NCI-H1694 (cell line): ENCODE results near the gene PON3.
"Not testable (repeated sequence)": the region's sequence is repeated elsewhere in the genome, so short reads cannot be mapped to it uniquely, and the experiment has no call there.

Experiments used
- DNase-seq: peaks from one replicate; lab custom pipeline; 2025; lab: John Stamatoyannopoulos, UW

The PON3 gene

DNA sequence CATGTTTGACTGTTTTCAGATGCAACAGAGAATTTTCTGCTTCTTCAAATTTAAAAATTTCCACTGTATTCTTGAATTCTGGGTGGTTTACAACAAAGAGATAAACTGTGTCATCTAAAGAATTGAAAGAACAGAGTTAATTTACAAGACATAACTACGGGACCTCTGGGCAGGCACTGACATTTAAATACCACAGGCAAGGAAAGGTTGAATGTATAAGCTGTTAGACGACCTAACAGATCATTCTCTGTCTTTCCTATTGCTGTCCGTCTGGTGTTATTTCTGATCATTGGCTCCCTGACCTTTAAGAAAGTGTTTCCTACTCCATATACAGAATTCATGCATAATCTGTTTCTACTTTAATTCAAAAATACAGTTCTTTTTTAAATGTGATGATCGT, 15.5 kb upstream of the PON3 start:
- no peak for DNase-seq

DNA sequence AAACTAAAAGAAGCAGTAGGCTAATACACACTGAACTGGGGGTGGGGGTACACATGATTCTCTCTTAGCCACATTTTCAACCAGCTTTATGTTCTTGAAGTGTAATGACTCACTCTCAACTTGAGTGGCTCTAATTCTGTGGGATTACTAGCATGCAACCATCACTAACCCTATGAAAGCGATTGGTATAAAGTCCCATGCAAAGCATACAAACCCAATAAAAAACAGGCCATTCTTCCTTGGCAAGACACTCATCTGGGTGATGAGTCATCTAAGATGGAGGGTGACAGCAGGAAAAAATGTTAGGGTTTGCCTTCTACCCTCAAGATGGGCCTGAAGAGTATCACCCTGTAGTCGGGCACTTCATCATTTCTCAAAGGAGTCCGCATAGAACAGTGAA, 14.9 kb upstream of the PON3 start:
- DNase-seq: no peak

DNA sequence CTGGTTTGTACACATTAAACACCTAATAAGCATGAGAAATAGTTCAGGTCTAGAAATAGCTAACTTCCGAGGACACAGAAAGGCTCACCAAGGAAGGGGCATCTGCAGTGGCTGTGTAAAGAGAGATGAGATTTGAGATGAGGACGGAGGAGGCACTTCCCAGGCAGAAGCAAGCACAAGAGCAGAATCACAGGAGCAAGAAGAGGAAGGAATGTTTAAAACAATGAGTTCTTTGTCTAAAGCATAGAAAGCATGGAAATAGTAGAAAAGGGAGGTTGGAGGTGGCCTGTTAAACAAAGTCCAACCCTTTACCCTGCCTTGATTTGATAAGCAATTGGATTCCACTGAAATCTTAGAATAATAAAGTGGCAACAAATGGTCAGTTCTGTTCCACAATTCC, 11.6 kb upstream of the PON3 start:
- DNase-seq: no peak

DNA sequence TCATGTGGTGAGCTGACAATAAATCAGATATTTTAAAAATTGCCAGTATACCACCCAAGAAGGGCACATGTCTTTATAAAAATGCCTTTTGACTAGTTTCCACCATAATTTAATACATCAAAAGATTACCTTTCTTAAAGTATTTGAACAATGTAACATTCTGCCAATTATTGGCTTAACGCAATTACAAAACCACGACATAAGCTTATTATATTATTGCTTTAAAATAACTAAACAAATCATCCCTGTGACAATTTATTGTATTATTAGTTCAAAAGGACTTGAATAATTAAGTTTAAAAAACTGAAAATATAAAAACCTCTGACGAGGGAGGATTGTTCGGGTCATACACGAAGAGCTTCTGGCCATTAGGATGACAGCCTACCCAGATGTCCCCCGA, 9.6 kb upstream of the PON3 start:
- DNase-seq: no peak

DNA sequence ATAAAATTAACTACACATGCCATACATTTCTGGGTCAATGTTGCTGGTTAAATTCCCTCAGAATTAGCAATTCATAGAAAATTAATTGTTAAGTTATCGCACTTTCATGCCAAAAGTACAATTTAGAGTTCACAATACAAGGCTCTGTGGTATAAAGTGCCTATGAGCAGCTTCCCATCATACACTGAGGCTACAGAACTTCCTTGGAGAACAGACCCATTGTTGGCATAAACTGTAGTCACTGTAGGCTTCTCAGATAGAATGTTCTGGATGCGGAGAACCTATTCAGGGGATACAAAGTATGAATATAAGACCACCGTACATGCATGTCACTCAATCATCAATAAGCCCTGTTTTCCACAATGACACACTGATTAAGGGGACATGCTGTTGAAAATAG, 9.0 kb upstream of the PON3 start:
- no peak for DNase-seq

DNA sequence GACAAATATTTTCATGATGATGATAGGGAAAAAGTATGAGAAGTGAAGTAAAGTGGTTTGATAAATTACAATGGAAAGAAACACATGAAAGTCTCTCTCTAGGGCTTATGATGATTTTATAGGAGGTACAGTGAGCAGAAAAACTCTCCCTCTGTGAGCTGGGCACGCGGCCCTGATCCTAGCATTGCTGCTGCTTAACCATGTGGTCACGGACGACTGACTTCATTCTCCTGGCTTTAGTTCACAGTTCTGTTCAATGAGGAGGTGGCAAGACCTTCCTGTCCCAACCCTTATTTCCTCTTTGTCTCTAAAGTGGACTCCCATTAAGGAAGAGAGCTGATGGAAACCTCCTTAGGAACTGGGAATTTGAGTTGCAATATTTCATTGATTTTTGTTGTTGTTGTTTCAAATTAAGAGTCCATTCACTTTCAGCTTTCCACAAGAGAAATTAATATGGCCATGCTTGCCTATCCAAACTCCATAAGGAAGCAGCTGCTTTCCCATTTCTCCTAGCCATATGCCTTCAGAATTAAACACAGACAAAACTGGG, 8.2 kb upstream of the PON3 start:
- DNase-seq: no peak

DNA sequence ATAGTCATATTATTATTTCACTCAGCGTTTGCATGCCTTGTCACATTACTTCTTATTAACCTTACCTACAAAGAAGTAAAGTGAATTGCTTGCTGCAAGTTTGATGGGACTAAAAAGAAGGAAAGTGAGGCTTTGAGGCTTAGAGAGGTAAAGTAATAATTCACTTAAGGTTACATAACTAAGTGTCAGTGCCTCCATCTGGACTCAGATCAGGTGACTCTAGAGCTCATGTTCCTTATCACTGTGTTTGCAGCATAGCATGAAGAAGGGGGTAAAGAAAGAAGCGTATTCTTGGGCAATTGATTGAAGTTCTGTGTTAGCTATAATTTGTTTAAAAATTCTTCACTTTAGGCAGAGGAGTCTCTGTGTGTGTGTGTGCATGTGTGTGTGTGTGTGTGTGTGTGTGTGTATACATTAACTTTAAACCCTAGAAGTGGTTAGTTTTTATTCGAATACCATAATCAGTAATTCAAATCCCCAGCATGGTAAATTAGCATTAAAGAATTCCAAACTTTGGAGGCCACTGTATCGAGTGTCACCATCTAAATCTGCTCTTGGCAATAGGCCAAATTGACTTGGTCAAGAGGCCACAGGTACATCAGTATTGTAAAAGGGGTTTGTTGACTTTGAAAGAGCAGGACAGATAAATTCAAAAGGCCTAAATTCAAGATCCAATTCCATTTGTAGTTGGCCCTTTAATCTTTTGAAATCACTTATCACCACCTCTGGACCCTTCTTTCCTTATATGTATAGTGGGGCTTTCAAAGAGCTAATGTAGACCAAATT, 2.2 kb upstream of the PON3 start:
- no peak for DNase-seq

DNA sequence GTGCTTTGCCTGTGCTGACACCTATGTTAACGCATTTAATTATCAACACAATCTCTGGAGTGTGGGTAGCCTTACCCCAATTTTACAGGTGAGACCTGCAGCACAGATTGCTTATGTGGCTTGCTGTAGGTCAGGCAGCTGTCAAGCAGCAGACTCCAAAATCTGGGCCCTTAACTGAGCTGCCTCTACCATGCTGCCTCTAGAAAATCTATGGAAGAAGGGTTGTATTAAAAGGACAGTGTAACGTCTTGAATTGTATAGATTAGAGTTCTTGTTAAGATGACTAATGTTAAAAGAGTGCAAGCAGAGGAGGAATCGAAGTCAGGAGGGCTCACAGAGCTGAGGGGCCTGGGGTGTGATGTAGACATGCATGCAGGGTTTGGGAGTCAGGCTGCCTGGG, 1.2 kb upstream of the PON3 start:
- DNase-seq: no peak

DNA sequence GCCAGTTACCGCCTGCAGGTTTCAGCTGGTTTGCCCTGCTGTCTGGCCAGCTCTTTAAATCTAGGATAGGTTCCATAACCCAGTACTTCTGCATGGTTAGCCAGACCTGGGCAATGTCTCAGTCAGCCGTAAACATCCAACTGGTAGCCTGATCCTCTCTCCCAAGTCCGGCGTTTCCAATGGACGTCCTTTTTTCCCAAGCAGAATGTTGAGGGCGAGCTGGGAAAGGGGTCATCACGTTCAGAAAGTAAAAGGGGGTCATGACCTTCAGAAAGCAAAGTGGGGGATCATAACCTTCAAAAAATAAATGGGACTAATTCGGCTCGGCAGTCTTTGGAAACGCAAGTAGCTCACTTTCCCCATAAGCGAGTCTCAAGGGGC, 430 bp downstream of the PON3 start:
- DNase-seq: no peak

DNA sequence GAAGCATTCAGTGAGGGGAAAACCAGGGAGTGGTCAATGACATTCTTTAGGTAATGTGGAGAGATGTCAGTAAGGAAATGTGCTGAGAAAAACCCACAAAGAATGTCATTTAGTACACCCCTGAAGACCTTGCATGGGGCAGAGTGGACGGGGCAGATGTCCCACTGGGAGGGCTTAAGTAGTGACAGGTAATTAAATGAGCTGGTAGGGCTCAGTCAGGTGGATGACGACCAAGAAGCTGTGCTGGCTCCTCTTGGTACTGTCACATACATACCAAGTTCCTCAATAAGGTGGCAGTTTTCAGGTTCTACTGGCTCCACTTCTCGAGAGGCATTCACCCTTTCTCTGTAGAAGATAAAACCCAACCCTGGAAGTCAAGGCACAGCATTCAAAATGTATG, 1.8 kb downstream of the PON3 start:
- no peak for DNase-seq

DNA sequence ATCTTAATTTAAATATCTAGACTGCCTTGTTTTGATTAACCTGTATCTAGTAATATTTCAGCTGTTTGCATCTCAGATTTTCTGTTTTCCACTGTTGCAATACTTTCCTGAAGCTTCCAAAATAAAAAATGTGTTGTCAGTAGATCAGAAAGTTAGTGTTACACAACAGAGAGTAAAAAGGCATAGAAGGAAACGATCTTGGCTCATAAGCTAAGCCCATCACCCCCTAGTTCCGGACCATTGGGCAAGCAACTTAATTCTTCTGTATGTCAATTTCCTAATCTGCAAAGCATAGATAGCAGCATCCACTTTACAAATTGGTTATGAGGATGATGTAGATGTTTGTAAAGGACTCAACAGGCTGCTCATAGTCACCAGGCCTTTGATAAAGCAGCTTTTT, 4.4 kb downstream of the PON3 start:
- no peak for DNase-seq

DNA sequence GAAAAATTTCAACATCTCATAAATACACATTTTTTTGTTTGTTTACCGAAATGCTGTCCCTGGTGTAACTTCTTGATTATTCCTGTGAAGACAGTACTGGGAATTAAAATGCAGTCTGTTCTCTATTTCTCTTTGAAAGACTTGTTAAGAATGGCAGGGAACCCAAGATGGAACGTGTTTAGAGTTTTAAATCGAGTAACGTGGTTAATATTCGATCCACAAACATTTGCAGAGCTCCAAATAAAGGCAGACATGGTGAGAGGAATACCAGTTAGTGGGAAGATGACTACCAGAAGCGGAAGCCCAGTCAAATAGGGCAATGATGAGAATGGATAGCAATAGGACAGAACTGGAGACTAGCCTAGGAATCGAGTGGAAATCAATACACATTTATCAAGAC, 6.7 kb downstream of the PON3 start:
- DNase-seq: no peak

DNA sequence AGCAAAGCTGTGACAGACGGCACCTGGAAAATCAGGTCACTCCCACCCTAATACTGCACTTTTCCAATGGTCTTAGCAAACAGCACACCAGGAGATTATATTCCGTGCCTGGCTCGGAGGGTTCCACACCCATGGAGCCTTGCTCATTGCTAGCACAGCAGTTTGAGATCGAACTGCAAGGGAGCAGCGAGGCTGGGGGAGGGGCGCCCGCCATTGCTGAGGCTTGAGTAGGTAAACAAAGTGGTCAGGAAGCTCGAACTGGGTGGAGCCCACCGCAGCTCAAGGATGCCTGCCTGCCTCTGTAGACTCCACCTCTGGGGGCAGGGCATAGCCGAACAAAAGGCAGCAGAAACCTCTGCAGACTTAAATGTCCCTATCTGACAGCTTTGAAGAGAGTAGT, 16.7 kb downstream of the PON3 start:
- DNase-seq: not testable (repeated sequence)

DNA sequence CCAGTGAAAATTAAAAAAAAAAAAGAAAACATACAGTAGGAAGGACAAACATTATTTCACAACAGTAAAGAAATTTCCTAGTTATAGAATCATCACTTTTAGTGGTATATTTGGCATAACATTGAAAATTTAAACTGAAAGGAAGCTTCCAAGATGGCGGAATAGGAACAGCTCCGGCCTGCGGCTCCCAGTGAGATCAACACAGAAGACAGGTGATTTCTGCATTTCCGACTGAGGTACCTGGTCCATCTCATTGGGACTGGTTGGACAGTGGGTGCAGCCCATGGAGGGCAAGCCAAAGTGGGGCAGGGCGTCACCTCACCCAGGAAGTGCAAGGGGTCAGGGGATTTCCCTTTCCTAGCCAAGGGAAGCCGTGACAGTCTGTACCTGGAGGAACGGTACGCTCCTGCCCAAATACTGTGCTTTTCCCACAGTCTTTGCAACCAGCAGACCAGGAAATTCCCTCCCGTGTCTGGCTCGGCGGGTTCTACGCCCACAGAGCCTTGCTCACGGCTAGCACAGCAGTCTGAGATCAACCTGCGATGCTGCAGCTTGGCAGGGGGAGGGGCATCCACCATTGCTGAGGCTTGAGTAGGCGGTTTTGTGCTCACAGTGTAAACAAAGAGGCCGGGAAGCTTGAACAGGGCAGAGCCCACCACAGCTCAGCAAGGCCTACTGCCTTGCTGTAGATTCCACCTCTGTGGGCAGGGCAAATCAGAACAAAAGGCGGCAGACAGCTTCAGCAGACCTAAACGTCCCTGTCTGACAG, 19.4 kb downstream of the PON3 start:
- no peak for DNase-seq

DNA sequence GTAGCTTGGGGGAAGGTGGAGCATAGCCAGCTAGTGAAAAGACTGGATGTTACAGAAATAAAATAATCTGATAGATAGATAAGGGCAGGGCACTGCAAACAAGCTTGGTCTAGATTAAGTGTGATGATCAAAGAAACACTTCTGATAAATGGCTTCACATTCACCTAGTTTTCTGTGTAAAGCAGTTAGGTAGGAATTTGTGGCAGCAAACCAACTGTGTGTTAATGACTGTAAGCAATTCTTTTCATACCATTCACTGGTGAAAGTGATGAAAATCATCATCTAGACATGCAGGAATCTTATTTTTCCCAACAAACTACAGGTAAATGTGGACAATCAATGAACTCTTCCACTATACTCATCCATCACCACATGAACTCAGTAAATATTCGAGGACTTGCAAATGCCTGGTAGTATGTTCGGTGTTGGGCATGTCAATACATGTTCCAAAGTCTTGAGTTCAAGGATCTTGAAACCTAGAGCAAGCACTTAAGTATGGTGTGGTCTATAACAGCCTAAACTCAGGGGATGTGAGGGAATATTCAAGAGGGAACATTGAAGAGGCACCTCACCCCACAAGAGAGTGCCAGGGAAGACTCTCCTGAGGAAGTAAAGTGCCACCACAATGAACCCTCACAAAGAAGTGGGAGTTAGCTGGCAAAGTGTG, 20.5 kb downstream of the PON3 start:
- DNase-seq: no peak

DNA sequence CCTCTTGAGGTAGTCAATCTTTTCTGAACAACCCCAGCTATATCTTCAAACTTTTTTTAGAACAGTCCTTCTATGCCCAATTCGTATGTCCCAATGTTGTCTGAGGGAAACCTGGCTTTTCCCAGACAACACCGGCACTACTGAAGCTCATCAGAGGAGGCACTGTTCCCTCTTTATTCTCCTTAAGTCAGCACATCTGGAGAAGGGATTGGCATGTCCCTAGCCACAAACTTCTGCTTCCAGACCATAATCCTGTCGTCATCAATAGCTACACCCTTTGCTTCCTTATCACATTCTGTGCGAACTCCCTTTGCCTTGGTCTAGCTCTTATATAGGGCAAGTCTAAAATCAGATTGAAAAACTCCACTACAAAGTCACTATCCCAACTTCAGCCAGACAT, 22.9 kb downstream of the PON3 start:
- no peak for DNase-seq

DNA sequence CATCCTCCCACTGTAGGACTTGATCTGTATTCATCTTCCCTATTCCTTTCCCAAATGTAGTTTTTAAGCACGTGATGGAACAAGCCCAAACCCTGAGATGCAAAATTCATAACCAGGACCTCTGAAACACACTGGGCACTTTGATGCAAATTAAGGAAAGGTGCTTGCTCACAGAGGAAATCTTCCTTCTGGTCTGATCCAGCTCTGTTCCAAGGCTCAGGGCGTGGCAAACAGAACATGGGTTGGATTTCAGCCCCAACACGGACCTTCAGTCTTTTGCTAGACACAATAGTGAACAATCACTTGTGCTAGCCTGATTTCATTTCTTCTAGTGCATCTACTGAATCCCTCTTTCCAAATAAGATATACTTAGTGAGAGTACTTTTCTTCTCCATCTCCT, 27.9 kb downstream of the PON3 start:
- no peak for DNase-seq

DNA sequence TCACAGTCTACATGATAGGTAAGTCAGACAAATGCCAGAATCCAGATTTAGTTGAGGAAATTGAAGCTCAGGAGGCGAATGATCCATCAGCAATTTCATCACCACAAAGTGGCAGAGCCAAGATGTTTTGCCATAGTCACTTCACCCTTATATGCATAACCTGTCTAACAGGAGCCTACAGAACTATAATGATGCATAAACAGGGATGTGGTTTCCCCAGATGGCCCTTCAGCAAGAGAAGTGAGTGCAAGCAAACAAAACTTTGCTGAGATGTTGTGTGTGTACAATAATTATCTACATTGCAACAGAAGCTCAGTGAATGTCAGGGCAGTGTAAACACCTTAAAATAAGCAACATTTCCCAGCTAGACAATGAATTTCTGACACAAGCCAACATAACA, 28.6 kb downstream of the PON3 start:
- DNase-seq: no peak

DNA sequence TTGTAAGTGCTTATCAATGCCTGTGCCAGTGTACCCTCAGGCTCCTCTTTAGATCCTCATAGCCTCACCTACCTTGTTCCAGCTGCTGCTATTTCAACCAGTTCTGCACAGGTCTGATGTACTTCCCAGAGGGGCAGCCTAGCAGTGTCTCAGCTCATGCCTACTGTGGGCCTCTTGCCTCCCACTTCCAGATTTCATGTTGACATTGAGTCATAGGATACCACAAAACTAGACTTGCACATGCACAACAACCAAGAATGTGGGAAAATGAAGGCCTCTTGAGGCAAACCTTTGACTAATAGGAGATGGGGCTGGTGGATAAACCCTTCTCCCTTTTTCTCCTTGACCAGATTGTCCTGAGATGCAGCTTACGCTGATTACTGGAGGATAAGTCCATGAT, 31.0 kb downstream of the PON3 start:
- no peak for DNase-seq

DNA sequence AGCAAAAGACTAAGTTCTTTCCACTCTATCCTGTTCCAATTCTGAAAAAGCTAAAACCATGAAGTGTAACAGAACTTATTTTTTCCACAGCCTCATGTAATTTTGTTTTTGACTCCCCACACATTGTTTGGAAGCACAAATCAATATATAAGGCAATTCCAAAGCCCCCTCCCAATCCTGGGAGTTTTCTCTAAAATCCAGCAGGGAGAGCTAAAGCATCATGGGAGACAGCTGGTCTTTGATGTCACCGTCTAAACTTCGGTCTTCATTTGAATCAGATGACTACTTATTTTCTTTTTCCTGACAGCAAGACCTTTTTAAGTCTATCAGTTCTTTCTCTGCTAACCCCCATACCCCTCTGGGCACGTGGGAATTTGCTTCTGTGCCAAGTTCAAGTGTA, 38.6 kb downstream of the PON3 start:
- DNase-seq: no peak

DNA sequence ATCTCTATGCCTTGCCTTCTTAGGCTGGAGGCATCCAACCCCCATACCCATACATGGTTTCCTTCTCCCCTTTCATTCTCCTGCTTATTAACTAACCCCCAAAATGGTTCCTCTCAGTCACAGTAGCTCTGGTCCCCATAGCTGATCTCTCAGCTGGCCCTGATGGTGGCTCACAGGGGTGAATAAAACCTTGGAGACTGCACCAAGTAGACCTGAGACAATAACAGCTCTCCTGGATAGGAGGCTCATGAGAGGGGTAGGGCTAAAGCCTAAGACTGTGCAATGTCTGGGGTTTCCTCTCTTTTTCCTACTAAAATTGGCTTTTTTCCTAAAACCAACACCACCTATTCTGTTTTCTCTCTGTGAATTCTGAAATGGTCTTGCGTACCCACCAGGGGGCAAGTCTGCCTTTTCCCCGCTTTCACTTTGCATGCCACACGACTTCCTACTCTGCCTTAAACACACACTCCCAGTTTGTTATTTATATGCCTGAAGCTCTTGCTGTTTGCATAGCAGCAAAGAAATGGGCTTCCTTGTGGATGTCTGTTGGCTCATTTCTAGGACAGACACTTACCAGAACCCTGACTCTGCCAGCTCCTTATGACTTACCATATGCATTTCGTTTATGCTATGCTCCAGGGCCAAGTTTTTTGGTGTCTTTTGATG, 53.4 kb downstream of the PON3 start:
- DNase-seq: no peak

DNA sequence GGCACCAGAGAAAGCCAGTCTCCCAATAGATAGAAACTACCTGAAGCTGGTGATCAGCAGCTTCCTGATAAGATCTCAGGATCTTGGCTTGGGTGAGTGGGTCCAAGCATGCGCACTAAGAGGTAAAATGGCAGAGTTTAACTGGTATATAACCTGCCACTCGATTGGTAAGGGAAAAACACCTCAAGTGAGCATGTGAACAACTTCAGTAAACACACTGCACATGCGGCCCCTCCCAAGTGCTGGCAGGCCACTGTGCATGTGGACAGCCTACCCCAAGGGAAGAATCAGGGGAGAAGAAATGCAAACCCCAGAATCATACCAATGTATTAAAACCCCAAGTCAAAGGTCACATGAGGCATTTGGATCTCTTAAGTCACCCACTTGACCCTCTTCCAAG, 54.1 kb downstream of the PON3 start:
- no peak for DNase-seq
